HL-60/S4 (cell line): Measurements from ENCODE around the gene TMEM125.

Experiments
- in situ Hi-C: fragments of 300-500 bp; cut with MboI; formaldehyde crosslinking; loops from 2 replicates; pipeline ENCODE4 v1.14.3; 2022; ENCODE audit warnings: low sequenced_read_pairs

TMEM125 gene

GRCh38 chr1:43307458-43308158 is 37.8 kb downstream of the TMEM125 start:
- in situ Hi-C loops: no loop called here

- in situ Hi-C loops: no loop called here
Observed at GRCh38 chr1:43308635-43309404, 39.0 kb downstream of the TMEM125 start.

GRCh38 chr1:43309405-43310025 is 39.7 kb downstream of the TMEM125 start:
- in situ Hi-C loops: no loop called here

GRCh38 chr1:43311521-43311920 is 41.7 kb downstream of the TMEM125 start:
- in situ Hi-C loops: no loop called here

- in situ Hi-C loops: no loop called here
Observed at GRCh38 chr1:43312212-43312623, 42.4 kb downstream of the TMEM125 start.

GRCh38 chr1:43312663-43313515 is 43.1 kb downstream of the TMEM125 start:
- in situ Hi-C loops: no loop called here

GRCh38 chr1:43313771-43314170 is 44.0 kb downstream of the TMEM125 start:
- in situ Hi-C loops: no loop called here

GRCh38 chr1:43314233-43314632 is 44.5 kb downstream of the TMEM125 start:
- in situ Hi-C loops: no loop called here

- in situ Hi-C loops: no loop called here
Observed at GRCh38 chr1:43315481-43315880, 45.7 kb downstream of the TMEM125 start.

- in situ Hi-C loops: no loop called here
Observed at GRCh38 chr1:43315963-43316737, 46.4 kb downstream of the TMEM125 start.

- in situ Hi-C loops: no loop called here
Observed at GRCh38 chr1:43316738-43317520, 47.1 kb downstream of the TMEM125 start.

- in situ Hi-C loops: no loop called here
Observed at GRCh38 chr1:43317817-43318471, 48.2 kb downstream of the TMEM125 start.

GRCh38 chr1:43318831-43319230 is 49.0 kb downstream of the TMEM125 start:
- in situ Hi-C loops: no loop called here

GRCh38 chr1:43319288-43319687 is 49.5 kb downstream of the TMEM125 start:
- in situ Hi-C loops: no loop called here

GRCh38 chr1:43319766-43320165 is 50.0 kb downstream of the TMEM125 start:
- in situ Hi-C loops: no loop called here

GRCh38 chr1:43321331-43321891 is 51.6 kb downstream of the TMEM125 start:
- in situ Hi-C loops: no loop called here

GRCh38 chr1:43322506-43322905 is 52.7 kb downstream of the TMEM125 start:
- in situ Hi-C loops: no loop called here
